HL-60 (cell line): Measurements from ENCODE around the gene SORBS2.

Source experiments
- CTCF ChIP-seq: IDR thresholded peaks from one replicate; pipeline ENCODE4 v1.5.1; 2011; ENCODE audit warnings: low read length, control low read depth, inconsistent platforms; ENCODE audit not compliant: insufficient read depth
- GABPA ChIP-seq: IDR thresholded peaks from 2 replicates; pipeline ENCODE4 v1.6.1; 2012; ENCODE audit warnings: low read depth
- POLR2AphosphoS5 ChIP-seq: IDR thresholded peaks from 2 replicates; pipeline ENCODE4 v1.6.1; 2012; ENCODE audit warnings: low read depth
- SPI1 ChIP-seq: IDR thresholded peaks from 2 replicates; pipeline ENCODE4 v1.6.1; 2012; ENCODE audit warnings: low read depth, mild to moderate bottlenecking, borderline replicate concordance

- TF ChIP-seq POLR2AphosphoS5 (no peak), CTCF (no peak), GABPA (no peak), SPI1 (no peak)
These were observed 167.6 kb downstream of the SORBS2 start for GRCh38 chr4:185644408-185644807.
